Activated CD8-positive, alpha-beta T cell treated with anti-CD3 and anti-CD28 coated beads for 36 hours (primary cell): ENCODE results near the gene TRAPPC2L. TPM values are rescaled to one million over a fixed set of nuclear protein-coding genes. Genes with fewer than 3 reads are reported as not detected.
"Not testable (repeated sequence)": the region's sequence is repeated elsewhere in the genome, so short reads cannot be mapped to it uniquely, and the experiment has no call there.

Experiments used
- ATAC-seq: fragments of 200-7000 bp; cut with Tn5 transposase; one replicate; pipeline ENCODE4 v1.10.0; 2021; ENCODE audit warnings: mild to moderate bottlenecking, moderate library complexity
- CTCF ChIA-PET: fragments of 350-600 bp; sonication (Branson Sonifier 250); formaldehyde crosslinking; loops from one replicate; lab custom pipeline; 2021; ENCODE audit warnings: antibody characterized with exemption; lab: Charles Lee
- POLR2A ChIA-PET: fragments of 350-600 bp; sonication (Branson Sonifier 250); formaldehyde crosslinking; loops from one replicate; lab custom pipeline; 2021; ENCODE audit warnings: antibody characterized with exemption; lab: Charles Lee
- DNase-seq: peaks from one replicate; pipeline ENCODE4 v3.0.0-alpha.2; 2020
- H3K27ac Mint-ChIP-seq: one replicate; pipeline ENCODE4 v1.8.0; 2021; ENCODE audit warnings: mild to moderate bottlenecking, mixed read lengths
- H3K27me3 Mint-ChIP-seq: one replicate; pipeline ENCODE4 v1.8.0; 2021; ENCODE audit warnings: mixed read lengths
- H3K36me3 Mint-ChIP-seq: one replicate; pipeline ENCODE4 v1.8.0; 2021; ENCODE audit warnings: low read depth, mixed read lengths
- H3K4me1 Mint-ChIP-seq: one replicate; pipeline ENCODE4 v1.8.0; 2021; ENCODE audit warnings: low read depth, mixed read lengths
- H3K4me3 Mint-ChIP-seq: one replicate; pipeline ENCODE4 v1.8.0; 2021; ENCODE audit warnings: mild to moderate bottlenecking, moderate library complexity, mixed read lengths
- H3K9me3 Mint-ChIP-seq: one replicate; pipeline ENCODE4 v1.8.0; 2021; ENCODE audit warnings: mixed read lengths
- intact Hi-C: fragments of 100-400 bp; cut with micrococcal nuclease; formaldehyde crosslinking; loops from one replicate; pipeline ENCODE4 v1.10.0; 2022
- total RNA-seq, 2 experiments: library from RNA; stranded (reverse); gene quantifications; one replicate each; pipeline ENCODE4 v1.2.3, GENCODE V29; 2021
- TF ChIP-seq, protein P1 (sequence below): fragments of 200-600 bp; IDR thresholded peaks from one replicate; pipeline ENCODE4 v1.8.0; 2022; ENCODE audit warnings: antibody characterized with exemption, mild to moderate bottlenecking

Gene TRAPPC2L
- total RNA-seq, 2 experiments from 2014 or later = 56.4 to 61.9 TPM

DNA sequence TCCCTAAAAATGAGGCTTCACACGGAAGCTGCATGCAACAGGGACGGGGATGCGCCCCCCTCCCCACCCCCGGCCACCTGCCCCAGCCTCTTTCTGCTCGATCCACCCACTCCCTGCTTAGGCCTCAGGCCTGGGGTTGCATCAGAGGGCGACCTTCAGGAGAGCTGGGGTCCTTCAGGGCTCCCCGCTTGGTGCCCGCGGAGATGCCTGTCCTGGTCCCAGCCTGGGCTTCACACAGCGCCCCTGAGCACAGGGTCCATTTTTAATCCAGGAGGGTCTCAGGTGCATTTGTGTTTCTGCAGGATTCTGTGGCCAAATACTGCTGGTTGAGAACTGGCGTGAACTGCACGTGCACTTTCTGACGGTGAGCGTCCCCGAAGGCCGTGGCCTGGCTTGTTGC lies 37.8 kb upstream of the TRAPPC2L start:
- Mint-ChIP-seq H3K27ac (no peak overlapping the region), H3K4me1 (no peaks in the 10 kb centered on the region), H3K4me3 (no peak overlapping the region), H3K27me3 (no peaks in the 10 kb centered on the region), H3K36me3 (no peaks in the 10 kb centered on the region), H3K9me3 (no peaks in the 10 kb centered on the region)
- intact Hi-C loops = no loop called here
- ATAC-seq (no peak), DNase-seq (no peak)
- ChIA-PET CTCF (no interaction called here), POLR2A (no interaction called here)
- TF ChIP-seq, protein P1, sequence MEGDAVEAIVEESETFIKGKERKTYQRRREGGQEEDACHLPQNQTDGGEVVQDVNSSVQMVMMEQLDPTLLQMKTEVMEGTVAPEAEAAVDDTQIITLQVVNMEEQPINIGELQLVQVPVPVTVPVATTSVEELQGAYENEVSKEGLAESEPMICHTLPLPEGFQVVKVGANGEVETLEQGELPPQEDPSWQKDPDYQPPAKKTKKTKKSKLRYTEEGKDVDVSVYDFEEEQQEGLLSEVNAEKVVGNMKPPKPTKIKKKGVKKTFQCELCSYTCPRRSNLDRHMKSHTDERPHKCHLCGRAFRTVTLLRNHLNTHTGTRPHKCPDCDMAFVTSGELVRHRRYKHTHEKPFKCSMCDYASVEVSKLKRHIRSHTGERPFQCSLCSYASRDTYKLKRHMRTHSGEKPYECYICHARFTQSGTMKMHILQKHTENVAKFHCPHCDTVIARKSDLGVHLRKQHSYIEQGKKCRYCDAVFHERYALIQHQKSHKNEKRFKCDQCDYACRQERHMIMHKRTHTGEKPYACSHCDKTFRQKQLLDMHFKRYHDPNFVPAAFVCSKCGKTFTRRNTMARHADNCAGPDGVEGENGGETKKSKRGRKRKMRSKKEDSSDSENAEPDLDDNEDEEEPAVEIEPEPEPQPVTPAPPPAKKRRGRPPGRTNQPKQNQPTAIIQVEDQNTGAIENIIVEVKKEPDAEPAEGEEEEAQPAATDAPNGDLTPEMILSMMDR = no peak

DNA sequence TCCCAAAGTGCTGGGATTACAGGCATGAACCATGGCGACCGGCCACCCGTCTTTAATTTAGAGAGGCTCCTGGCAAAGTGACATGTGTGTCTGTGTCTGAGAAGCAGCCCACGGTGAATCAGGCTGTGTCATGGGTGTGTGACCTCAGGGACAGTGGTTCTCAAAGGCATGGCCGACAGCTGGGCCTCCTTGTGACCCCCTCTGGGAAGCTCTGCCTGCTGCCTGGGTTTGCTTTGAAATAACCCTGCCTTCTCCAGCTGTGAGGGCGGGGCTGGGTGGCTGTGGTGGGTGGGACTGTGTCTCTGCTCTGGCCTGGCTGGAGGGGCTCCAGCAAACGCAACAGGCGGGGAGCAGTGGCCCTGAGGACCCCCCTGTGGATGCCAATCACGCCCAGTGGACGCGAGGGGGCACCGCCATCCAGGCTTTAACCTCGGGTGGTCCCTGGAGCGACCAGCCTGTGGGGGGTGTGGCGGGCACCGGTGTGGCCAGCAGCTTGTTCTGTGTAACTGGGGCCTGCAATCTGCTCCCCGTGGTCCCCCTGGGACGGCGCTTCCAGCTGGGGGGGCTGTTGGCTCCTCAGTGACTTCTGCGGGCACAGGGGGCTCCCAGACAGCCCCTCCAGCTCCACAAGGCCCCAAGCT lies 36.4 kb upstream of the TRAPPC2L start:
- Mint-ChIP-seq H3K9me3 (no peaks in the 10 kb centered on the region), H3K4me1 (no peaks in the 10 kb centered on the region), H3K27ac (no peak overlapping the region), H3K4me3 (no peak overlapping the region), H3K27me3 (no peaks in the 10 kb centered on the region), H3K36me3 (no peaks in the 10 kb centered on the region)
- POLR2A ChIA-PET = interaction anchor here (1.6 kb wide), 1 partner anchor 8 kb away, joined by 6 read pairs; no protein-coding TSS in a partner anchor
- DNase-seq = no peak
- TF ChIP-seq, protein P1 = no peak
- CTCF ChIA-PET = no interaction called here
- ATAC-seq = no peak
- intact Hi-C loops = loop anchor here (10.0 kb wide), 1 partner anchor 354 kb away; the partner anchor contains the start of gene CDH15

DNA sequence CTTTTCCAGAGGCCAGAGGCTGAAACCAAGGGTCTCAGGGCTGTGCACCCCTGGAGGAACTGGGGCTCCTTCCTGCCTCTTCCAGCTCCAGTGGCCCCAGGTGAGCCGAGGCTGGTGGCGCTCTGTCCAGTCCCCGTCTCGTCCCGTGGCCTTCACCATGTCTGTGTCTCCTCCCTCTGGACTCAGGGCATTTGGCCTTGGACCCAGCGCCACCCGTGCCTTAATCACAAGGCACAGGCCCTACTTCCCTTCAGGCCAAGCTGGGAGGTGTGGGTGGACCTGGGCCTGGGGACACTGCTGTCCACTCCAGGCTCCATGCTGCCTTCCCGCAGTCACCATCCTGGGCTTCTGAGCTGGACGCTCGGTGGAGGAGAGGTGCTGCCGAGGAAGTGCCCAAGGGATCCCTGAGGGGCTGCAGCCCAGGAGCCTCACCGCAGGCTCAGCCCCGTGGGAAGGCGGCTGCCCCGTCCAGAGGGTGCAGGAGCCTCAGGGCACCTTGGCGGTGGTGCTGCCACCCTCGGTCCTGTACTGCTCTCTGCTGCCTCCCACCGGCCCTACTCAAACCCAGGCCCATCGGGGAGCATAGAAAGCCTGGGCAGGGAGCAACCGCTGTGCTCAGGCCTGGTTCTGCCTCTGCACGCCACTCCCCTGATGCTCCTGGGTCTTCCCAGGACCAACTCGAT lies 35.6 kb upstream of the TRAPPC2L start:
- DNase-seq (no peak), ATAC-seq (no peak)
- TF ChIP-seq, protein P1 = no peak
- ChIA-PET CTCF (no interaction called here), POLR2A (interaction anchor here (1.6 kb wide), 1 partner anchor 9 kb away, joined by 6 read pairs; no protein-coding TSS in a partner anchor)
- intact Hi-C loops = loop anchor here (10.0 kb wide), 1 partner anchor 353 kb away; the partner anchor contains the start of gene CDH15
- Mint-ChIP-seq H3K36me3 (no peaks in the 10 kb centered on the region), H3K27ac (no peak overlapping the region), H3K4me3 (no peak overlapping the region), H3K27me3 (no peaks in the 10 kb centered on the region), H3K4me1 (no peaks in the 10 kb centered on the region), H3K9me3 (no peaks in the 10 kb centered on the region)

DNA sequence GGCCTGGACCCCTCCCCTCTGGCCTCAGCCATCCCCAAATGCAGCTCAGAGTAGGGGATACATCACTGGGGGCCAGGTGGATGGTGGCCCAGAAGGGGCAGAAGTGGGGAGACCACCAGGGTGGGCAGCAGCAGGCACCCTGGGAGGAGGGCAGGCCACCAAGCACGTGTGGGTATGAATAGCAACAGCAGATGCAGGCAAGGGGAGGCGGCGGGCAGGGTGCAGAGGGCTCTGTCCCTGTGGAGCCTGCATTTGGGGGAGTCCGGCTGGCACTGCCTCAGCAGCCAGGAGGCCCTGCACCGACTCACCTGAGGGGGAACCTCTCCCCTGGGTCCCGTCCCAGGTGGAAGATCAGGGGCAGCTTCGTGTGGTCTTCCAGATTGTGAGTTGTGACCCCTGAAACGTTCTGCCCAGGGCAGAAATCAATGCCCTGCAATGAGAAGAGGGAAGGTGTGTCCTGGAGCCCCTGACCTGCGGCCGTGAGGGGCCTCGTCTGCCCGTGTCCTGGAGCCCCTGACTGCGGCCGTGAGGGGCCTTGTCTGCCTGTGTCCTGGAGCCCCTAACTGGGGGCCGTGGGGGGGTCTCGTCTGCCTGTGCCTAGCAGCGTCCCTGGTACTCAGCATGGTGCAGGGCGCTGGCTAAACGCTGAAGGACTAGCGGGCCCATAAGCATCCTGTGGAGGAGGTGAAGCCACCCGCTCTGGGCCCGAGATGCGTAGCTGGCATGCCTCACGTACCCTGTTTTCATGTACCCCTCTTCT lies 34.5 kb upstream of the TRAPPC2L start:
- H3K27ac Mint-ChIP-seq = no peak overlapping the region
- no peaks in the 10 kb centered on the region for H3K4me1 Mint-ChIP-seq
- ChIA-PET CTCF (no interaction called here), POLR2A (no interaction called here)
- H3K27me3 Mint-ChIP-seq = no peaks in the 10 kb centered on the region
- H3K36me3 Mint-ChIP-seq = no peaks in the 10 kb centered on the region
- DNase-seq = no peak
- no peak overlapping the region for H3K4me3 Mint-ChIP-seq
- H3K9me3 Mint-ChIP-seq = no peaks in the 10 kb centered on the region
- TF ChIP-seq, protein P1 = no peak
- no peak for ATAC-seq
- intact Hi-C loops = loop anchor here (10.0 kb wide), 1 partner anchor 352 kb away; the partner anchor contains the start of gene CDH15

DNA sequence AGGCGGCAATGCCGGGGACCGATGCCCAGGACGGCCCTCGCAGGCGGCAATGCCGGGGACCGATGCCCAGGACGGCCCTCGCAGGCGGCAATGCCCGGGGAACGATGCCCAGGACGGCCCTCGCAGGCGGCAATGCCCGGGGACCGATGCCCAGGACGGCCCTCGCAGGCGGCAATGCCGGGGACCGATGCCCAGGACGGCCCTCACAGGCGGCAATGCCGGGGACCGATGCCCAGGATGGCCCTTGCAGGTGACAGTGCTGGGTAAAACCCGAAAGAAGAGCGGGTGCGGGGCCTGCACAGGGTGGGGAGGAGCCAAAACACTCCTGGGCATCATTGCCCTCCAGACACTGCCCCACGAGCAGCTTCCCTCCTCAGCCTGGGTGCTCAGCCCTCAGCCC lies 33.3 kb upstream of the TRAPPC2L start:
- intact Hi-C loops = loop anchor here (10.0 kb wide), 1 partner anchor 351 kb away; the partner anchor contains the start of gene CDH15
- H3K27me3 Mint-ChIP-seq, ATAC-seq, H3K9me3 Mint-ChIP-seq, H3K36me3 Mint-ChIP-seq, POLR2A ChIA-PET, DNase-seq, H3K27ac Mint-ChIP-seq, H3K4me1 Mint-ChIP-seq, H3K4me3 Mint-ChIP-seq: not testable (repeated sequence)
- CTCF ChIA-PET = interaction anchor here (1.1 kb wide), 1 partner anchor 33 kb away, joined by 3 read pairs; the partner anchor contains the start of genes GALNS and TRAPPC2L
